Activated CD8-positive, alpha-beta memory T cell treated with anti-CD3 and anti-CD28 coated beads for 36 hours (primary cell): ENCODE results near the gene UBE2Q1. TPM values are rescaled to one million over a fixed set of nuclear protein-coding genes. Genes with fewer than 3 reads are reported as not detected.

Experiments used
- CTCF ChIA-PET: fragments of 350-600 bp; sonication (Branson Sonifier 250); formaldehyde crosslinking; loops from one replicate; lab custom pipeline; 2021; ENCODE audit warnings: antibody characterized with exemption; lab: Charles Lee
- POLR2A ChIA-PET: fragments of 350-600 bp; sonication (Branson Sonifier 250); formaldehyde crosslinking; loops from one replicate; lab custom pipeline; 2021; ENCODE audit warnings: antibody characterized with exemption; lab: Charles Lee
- total RNA-seq, 2 experiments: library from RNA; stranded (reverse); gene quantifications; one replicate each; pipeline ENCODE4 v1.2.3, GENCODE V29; 2021

Gene UBE2Q1
- total RNA-seq, 2 experiments from 2014 or later = 84.7 to 89.7 TPM

DNA sequence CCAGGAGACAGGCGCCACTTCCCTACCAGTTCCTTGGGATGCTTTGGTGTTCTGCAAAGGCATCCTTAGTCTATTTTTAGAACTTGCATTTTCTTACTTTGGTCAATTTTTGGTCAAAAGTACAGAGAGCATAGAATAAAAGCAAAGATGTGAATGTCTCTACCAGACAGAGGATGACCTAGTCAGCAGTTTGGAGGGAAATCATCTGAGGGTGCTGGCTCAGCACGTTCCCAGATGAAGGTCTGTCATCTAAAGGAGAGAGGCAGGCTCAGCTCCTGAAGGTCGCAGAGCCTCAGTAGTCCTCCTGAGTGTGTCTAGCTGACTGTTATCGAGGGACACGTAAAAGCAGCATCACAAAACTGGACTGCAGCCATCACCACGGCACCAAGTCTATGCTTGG is 24.4 kb upstream of the UBE2Q1 start:
- CTCF ChIA-PET = no interaction called here
- POLR2A ChIA-PET = no interaction called here

DNA sequence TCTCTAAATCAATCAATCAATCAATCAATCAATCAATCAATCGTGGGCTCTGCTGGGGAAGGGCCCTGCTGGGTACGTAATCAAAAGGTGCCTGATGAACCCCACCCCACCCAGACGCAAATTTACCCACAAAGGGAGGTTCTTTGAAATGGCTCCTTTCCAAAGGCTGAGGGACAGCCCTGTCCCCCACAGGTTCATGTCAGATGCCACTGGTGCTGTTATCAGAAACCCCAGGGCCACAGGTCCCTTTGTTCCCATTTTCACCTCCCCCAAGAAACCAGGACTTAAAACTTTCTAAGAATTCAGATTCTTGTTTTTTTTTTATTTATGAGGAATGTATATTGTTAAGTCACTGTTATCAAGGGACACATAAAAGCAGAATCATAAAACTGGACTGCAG is 23.3 kb upstream of the UBE2Q1 start:
- CTCF ChIA-PET = no interaction called here

DNA sequence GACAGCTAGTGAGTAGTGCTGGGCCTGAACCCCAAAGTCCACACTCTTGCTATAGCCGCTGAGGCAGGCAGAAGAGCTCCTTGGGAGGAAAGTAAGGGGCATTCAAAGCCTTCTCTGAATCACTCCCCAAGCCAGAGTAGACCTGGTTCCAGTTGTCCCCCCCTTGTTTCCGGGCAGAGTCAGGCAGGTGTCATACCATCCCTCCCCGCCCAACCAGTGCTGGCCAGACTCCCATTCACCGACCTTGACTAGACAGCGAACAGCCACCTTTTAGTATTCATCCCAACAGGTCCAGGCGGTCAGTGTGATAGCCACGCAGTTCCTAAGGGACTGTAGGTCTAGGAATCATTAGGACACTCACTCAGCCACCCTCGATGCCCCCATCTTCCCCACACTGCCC is 20.9 kb upstream of the UBE2Q1 start:
- POLR2A ChIA-PET = no interaction called here
- CTCF ChIA-PET = no interaction called here

More for the DNA sequence above, 23.3 kb upstream of the UBE2Q1 start:
- POLR2A ChIA-PET = no interaction called here

DNA sequence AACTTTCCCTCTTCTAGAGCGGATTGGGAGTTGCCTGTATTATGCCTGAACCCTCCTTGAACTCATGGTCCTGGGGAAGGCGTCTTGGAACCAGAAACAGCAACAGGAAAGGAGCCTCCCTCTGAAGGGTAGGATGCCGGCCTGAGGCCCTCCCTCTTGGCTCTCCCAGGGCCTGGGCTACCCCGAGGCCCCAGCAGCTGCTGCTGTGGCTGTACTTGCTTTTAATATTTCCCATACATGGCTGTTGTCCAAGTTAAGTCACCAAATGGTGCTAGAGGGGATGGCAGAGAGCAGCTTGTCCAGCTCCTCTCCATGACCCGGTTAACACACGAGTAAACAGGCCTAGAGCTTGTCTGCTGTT is 19.6 kb upstream of the UBE2Q1 start:
- CTCF ChIA-PET = no interaction called here
- POLR2A ChIA-PET = no interaction called here

DNA sequence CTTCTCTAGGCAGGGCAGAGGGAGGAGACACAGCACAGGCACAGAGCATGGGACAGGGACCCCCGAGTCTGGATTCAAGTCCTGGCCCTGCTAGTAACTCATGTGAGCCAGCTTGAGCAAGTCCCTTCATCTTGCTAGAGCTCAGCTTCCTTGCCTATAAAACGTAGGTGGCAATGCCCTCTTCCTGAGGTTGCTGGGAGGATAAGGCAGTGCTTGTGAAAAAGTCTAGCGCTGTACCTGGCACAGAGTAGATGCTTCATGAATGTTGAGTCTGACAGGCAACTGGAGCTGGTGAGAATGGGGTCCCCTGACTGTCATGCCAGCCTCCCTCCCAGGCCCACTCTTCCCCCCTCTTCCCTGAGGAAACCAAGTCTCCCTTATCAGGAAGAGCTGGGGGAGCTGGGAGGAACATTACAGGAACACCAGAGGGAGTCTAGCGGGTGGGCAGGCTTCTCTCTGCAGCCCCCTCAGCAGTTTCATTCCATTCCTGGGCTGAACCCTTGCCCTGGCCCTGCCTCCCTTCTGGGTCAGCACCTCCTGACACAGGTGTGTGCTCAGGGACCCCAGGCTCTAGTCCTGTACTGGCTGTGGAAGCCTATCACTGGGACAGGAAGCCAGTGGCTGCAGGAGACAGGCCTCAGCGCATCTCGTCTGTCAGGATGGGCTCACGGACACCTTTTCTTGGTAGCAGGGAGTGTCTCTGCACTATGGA is 19.0 kb upstream of the UBE2Q1 start:
- POLR2A ChIA-PET = no interaction called here
- CTCF ChIA-PET = no interaction called here

DNA sequence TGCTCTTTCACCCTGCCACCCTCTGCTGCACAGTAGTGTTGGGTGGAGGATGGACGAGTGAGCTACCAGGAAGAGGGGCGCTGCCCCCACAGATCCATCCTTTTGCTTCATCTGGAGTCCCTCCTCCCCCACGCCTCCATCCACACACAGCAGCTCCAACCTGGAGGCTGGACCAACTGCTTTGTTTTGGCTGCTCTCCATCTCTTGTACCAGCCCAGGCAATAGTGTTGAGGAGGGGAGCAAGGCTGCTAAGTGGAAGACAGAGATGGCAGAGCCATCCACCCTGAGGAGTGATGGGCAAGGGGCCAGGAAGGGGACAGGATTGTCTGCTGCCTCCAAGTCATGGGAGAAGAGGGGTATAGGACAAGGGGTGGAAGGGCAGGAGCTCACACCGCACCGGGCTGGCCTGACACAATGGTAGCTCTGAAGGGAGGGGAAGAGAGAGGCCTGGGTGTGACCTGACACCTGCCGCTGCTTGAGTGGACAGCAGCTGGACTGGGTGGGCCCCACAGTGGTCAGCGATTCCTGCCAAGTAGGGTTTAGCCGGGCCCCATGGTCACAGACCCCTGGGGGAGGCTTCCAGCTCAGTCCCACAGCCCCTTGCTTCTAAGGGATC is 17.6 kb upstream of the UBE2Q1 start:
- CTCF ChIA-PET = interaction anchor here (1.4 kb wide), 1 partner anchor 16 kb away, joined by 4 read pairs; no protein-coding TSS in a partner anchor

DNA sequence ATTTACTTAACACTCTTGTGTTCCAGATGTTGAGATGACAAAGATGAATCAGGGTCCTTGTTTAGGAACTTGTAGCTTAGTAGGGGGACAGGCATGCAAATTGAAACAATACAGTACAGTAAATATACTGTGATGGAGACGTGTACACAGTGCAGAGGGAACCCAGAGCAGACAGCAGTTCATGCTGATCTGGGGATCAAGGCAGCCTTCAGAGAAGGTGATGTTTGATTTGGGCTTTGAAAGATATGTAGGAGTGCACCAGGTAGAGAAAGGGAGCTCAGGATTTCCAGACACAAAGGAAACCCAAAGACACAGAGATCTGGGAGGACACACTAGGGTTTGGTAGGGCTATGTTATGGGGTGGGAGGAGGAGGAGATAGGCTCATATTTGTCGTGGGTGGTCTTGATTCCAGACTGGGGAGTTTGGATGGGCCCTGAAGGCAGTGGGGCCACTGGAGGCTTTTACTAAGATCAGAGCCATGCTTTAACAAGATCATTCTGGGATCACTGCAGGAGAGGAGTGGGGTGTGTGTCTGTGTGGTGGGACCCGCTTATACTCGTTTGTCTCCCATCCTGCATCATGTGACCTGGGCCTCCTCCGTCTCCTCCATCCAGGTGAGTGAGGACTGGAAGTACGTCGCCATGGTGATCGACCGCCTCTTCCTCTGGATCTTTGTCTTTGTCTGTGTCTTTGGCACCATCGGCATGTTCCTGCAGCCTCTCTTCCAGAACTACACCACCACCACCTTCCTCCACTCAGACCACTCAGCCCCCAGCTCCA is 16.9 kb upstream of the UBE2Q1 start:
- POLR2A ChIA-PET = interaction anchor here (0.5 kb wide), 1 partner anchor 69 kb away, joined by 4 read pairs; no protein-coding TSS in a partner anchor
- CTCF ChIA-PET = interaction anchor here (1.4 kb wide), 1 partner anchor 16 kb away, joined by 4 read pairs; no protein-coding TSS in a partner anchor

More for the DNA sequence above, 17.6 kb upstream of the UBE2Q1 start:
- POLR2A ChIA-PET = no interaction called here

DNA sequence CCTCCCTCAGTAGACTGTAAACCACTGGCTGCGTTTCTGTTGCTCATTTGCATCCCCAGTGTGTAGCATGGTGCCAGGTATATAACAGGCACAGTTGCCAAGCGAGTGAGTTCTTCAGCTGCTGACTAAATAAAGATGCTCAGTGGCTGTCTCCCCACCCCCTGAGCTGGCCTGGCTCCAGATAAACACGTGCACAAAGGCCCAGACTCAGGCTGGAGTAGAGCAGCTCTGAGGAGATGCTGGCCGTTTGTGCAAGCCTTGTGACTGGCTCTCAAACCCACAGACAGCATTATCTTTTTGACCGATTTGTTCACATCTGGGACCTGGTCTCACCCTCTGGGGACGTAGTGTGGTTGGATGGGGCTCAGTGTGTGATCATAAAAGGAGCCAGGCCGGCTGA is 16.3 kb upstream of the UBE2Q1 start:
- ChIA-PET CTCF (interaction anchor here (1.4 kb wide), 1 partner anchor 15 kb away, joined by 4 read pairs; no protein-coding TSS in a partner anchor), POLR2A (no interaction called here)

DNA sequence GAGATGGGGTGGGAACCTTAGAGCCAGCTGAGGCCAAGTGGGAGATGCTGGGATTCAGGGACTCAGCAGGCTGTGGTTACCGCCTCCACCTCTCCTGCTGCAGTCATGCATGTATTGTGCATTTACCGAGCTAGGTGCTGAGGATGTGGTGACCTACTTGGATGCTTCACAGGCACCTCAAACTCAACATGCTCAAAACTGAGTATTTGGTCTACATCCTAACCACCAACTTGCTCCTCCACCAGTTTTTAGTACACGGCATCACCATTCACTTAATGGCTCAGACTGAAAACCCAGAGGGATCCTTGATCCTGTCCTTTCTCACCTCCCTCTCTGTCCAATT is 14.7 kb upstream of the UBE2Q1 start:
- ChIA-PET CTCF (interaction anchor here (1.8 kb wide), 1 partner anchor 13 kb away, joined by 5 read pairs; no protein-coding TSS in a partner anchor), POLR2A (no interaction called here)

DNA sequence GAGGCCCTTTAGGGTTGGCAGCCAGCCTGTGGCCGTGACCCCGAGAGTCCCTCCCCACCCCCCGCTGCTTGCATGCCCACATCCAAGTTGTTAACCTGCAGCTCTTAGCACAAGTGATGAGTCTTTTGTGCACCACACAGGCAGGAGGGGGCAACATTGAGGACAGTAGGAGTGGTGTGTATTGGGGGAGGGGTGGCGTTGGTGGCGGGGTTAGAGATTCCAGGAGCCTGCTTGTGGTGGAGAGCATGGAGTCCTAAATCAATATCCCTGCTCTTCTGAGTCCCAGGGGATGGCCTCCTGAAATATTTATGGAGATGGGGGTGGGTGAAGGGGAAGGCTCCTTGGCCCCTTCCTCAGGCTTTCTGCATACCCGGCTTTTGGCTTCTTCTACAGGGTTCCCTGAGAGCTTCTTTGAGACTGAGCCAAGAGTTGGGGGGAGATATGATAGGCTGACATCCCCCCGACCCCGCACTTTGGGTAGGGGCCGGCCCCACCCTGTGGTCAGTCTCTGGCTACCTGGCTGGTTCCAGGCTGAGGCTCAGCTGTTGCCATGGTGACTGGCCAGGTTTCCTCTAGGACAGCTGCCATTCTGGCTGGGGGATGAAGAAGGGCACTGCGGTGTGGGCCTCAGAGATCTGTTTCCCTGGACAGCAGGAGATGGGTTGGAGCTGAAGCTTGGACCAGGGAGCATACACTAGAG is 14.2 kb upstream of the UBE2Q1 start:
- ChIA-PET CTCF (interaction anchor here (1.8 kb wide), 1 partner anchor 13 kb away, joined by 5 read pairs; no protein-coding TSS in a partner anchor), POLR2A (no interaction called here)

DNA sequence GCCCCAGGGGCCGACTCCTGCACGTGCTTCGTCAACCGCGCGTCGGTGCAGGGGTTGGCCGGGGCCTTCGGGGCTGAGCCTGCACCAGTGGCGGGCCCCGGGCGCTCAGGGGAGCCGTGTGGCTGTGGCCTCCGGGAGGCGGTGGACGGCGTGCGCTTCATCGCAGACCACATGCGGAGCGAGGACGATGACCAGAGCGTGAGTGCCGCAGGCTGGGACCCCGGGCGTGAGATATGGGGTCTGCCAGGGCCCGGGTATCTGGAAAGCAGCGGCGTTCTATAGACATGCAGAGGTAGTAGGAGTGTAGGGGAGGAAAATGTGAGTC is 13.5 kb upstream of the UBE2Q1 start:
- ChIA-PET CTCF (no interaction called here), POLR2A (no interaction called here)

DNA sequence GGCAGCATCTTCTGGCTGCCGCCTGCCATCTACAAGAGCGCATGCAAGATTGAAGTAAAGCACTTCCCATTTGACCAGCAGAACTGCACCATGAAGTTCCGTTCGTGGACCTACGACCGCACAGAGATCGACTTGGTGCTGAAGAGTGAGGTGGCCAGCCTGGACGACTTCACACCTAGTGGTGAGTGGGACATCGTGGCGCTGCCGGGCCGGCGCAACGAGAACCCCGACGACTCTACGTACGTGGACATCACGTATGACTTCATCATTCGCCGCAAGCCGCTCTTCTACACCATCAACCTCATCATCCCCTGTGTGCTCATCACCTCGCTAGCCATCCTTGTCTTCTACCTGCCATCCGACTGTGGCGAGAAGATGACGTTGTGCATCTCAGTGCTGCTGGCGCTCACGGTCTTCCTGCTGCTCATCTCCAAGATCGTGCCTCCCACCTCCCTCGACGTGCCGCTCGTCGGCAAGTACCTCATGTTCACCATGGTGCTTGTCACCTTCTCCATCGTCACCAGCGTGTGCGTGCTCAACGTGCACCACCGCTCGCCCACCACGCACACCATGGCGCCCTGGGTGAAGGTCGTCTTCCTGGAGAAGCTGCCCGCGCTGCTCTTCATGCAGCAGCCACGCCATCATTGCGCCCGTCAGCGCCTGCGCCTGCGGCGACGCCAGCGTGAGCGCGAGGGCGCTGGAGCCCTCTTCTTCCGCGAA is 12.9 kb upstream of the UBE2Q1 start:
- ChIA-PET CTCF (no interaction called here), POLR2A (no interaction called here)

DNA sequence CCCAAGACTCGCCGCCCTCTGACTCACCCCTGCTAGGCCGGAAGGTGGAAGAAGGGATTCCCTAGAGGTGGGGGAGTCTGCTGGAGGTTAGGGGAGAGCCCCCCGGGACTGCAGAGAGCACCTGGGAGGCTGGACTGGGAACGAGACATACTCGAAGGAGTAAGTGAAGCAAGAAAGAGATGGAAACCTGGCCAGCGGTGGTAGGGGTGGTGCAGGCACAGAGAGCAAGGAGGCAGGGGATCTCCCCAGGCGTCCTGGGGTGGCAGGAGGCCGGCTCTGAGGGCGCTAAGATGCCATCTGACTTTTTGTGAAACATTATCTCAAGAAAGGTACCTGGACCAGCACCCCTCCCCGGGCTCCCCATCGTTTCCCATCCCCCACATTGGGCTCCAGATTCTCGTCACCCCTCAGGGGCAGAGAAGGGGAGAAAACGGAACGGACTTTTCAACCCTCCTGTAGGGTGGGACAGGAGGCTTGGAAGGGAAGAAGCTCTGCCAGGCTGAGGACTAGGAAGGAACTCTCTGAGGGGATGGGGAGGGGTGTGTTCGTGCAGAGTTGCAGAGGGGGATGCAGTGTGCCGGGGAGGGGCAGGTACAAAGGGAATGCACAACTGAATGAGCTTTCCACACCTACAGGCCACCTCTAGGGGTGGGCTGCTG is 9.8 kb upstream of the UBE2Q1 start:
- ChIA-PET CTCF (no interaction called here), POLR2A (no interaction called here)

DNA sequence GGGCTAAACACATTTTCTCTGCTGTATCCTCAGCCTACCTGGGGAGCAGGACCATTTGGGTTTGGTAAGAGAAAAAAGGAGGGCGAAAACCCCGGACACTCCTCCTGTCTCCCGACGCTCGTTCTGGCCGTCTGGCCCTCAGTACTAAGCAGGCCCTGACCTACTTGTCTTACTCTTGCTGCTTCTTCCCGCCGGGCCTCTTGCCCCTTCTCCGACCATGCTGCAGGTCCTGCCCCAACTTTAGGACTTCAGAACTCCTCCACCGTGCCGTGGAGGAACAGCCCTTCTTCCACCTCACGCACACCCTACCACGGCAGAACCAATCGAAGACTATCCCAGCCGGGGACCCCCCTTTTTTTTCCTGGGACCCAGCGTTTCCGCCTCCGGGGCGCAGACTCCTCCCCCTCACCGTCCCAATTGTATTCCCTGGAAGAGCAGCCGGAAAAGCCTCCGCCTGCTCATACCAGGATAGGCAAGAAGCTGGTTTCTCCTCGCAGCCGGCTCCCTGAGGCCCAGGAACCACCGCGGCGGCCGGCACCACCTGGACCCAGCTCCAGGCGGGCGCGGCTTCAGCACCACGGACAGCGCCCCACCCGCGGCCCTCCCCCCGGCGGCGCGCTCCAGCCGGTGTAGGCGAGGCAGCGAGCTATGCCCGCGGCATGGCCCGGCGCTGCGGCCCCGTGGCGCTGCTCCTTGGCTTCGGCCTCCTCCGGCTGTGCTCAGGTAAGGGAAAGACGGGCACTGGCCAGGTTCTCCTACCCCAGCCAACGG is 9.1 kb upstream of the UBE2Q1 start, which contains the start of gene CHRNB2:
TSS of gene CHRNB2 (plus strand) at position 393 of the 771 bp plus-strand sequence. CDS start at position 660, 267 bp downstream.
- ChIA-PET POLR2A (interaction anchor here (0.6 kb wide), 2 partner anchors 196 to 1340 kb away, joined by 3 to 4 read pairs; no protein-coding TSS in a partner anchor), CTCF (no interaction called here)

DNA sequence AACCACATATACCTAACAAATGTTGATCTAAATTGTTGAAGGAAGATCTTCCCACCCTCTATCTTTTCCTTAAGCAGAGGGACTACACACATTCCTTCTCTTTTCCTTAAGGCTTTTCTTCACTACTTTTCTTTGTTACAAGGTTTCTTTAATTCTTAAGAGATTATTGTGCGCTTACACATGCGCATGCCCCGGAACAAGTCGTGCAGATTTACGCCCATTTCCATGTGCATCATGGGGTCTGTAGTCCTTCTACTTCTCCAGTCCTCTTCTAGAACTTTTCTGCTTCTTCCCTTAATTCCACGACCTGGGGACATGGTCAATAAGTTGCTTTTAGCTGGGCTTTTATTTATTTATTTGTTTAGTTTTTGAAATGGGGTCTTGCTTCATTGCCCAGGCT is 7.4 kb upstream of the UBE2Q1 start:
- ChIA-PET CTCF (interaction anchor here (0.6 kb wide), 1 partner anchor 96 kb away, joined by 3 read pairs; no protein-coding TSS in a partner anchor), POLR2A (interaction anchor here (1.0 kb wide), 1 partner anchor 12 kb away, joined by 3 read pairs; no protein-coding TSS in a partner anchor)

DNA sequence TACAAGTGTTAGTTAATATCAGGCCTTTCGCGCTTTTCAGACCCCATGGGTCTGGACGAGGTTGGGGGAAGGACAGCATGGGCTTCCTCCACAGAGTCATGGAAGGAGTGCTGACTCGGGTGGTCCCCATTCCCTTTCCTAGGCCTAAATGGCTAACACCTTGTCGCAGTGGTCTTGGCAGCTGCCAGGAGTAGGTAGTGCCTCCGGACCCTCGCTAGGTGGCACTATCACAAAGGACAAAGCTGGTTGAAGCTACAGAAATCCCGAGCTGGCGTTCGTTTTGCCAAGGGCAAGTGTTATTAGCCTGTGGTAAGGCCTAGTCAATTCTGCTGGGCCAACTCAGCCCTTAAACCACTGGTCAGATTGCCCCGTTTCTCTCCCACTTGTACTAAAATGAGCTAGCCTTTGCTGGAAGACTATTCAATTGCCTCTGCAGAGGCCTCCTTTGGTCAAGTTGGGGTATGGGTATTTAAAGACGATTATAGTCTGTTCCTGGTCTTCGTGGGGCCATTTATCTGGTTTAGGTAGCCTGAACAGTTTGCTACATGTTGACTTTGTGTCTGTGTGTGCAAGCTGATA is 1.1 kb upstream of the UBE2Q1 start:
- CTCF ChIA-PET = interaction anchor here (0.5 to 2.1 kb wide), 18 partner anchors 14 to 378 kb away, joined by 3 to 10 read pairs (median 4); partner anchors contain the start of gene ADAR
- POLR2A ChIA-PET = interaction anchor here (0.6 to 1.1 kb wide), 2 partner anchors 303 to 377 kb away, joined by 3 read pairs; partner anchors contain the start of gene PMVK
